OCI-LY3 (cell line): Measurements from ENCODE around the gene POLR2J2.
"Not testable (repeated sequence)": the region's sequence is repeated elsewhere in the genome, so short reads cannot be mapped to it uniquely, and the experiment has no call there.

Experiments used
- H2AFZ ChIP-seq: fragments of 200-600, 300-600 bp; shearing (Covaris generic); 2 replicates; pipeline ENCODE4 v1.6.0; 2014; ENCODE audit warnings: antibody characterized with exemption, low read depth, low read length
- H3K27ac ChIP-seq: fragments of 200-600, 300-600 bp; sonication (generic); 2 replicates; pipeline ENCODE4 v1.5.1; 2014; ENCODE audit warnings: mild to moderate bottlenecking, low read length, moderate library complexity, mixed read lengths
- H3K27me3 ChIP-seq: fragments of 200-600, 300-600 bp; sonication (generic); 2 replicates; pipeline ENCODE4 v1.6.1; 2014; ENCODE audit warnings: low read depth, low read length, mixed read lengths
- H3K36me3 ChIP-seq: fragments of 200-600, 300-600 bp; sonication (generic); replicated peaks from 2 replicates; pipeline ENCODE3; 2014; ENCODE audit warnings: low read depth, low read length, mixed read lengths
- H3K4me1 ChIP-seq: fragments of 300-600, 200-600 bp; sonication (generic); 2 replicates; pipeline ENCODE4 v1.6.1; 2014; ENCODE audit warnings: low read length, mixed read lengths
- H3K4me2 ChIP-seq: fragments of 200-600, 300-600 bp; sonication (generic); 2 replicates; pipeline ENCODE4 v1.6.1; 2014; ENCODE audit warnings: low read length, mixed read lengths
- H3K4me3 ChIP-seq: fragments of 300-600, 200-600 bp; sonication (generic); 2 replicates; pipeline ENCODE4 v1.5.1; 2014; ENCODE audit warnings: antibody characterized with exemption, mild to moderate bottlenecking, low read length, moderate library complexity
- H3K79me2 ChIP-seq: fragments of 300-600, 200-600 bp; shearing (Covaris generic); 2 replicates; pipeline ENCODE4 v1.6.1; 2014; ENCODE audit warnings: mild to moderate bottlenecking, low read length, mixed read lengths
- H3K9ac ChIP-seq: fragments of 300-600, 200-600 bp; shearing (Covaris generic); 2 replicates; pipeline ENCODE4 v1.6.0; 2014; ENCODE audit warnings: mild to moderate bottlenecking, low read length, moderate library complexity
- H3K9me3 ChIP-seq: fragments of 200-600, 300-600 bp; shearing (Covaris generic); 2 replicates; pipeline ENCODE4 v1.6.1; 2014; ENCODE audit warnings: low read length, mixed read lengths; ENCODE audit not compliant: insufficient read depth
- H4K20me1 ChIP-seq: fragments of 200-600, 300-600 bp; sonication (generic); 2 replicates; pipeline ENCODE4 v1.6.1; 2016; ENCODE audit warnings: low read length, mixed read lengths; ENCODE audit not compliant: insufficient read depth

POLR2J2 gene

DNA sequence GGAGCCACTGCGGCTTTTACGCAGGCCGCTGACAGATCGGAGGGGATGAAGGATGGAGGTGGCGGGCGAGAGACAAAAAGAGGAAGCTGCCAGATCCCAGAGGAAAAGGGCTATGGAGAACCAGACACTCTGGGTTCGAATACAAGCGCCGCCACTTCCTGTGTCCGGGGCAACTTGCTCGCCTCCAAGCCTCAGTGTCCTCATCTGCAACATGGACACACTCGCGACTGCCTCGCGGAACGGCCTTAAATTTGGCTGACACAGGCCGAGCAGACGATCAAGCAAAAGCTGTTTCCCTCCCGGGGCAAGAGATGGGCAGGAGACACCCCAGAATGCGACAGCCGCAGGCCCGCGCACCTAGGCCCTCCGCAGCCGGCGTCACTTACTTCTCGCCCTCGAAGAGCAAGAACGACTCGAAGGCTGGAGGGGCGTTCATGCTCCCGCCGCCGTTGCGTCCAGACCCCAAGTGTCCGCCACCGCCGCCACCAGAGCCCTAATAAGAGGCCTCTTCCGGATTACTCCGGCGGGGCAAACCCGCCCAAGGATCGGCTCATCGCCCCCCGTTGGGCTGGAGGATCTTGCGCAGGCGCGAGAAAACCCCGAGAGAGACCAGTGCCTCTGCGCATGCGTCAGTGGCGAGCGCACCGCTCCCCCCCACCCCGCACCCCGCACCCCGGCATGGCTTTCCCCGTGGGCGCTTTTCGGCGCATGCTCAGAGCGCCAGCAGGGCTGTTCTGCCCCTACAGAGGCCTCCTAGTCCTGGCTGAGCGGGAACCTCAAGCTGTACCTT is at the start of gene POLR2J2:
TSS of gene POLR2J2 (minus strand) at position 498 of the 790 bp plus-strand sequence. CDS start at position 436, 62 bp downstream.
- Histone ChIP-seq H3K4me3 (peak within 1 kb of the TSS; percentile 64), H3K9ac (peak within 1 kb of the TSS; percentile 30; the same call in 1 of the 2 replicates)
- H3K79me2 ChIP-seq, H3K9me3 ChIP-seq, H3K27me3 ChIP-seq, H3K36me3 ChIP-seq, H3K4me2 ChIP-seq, H4K20me1 ChIP-seq, H3K27ac ChIP-seq, H3K4me1 ChIP-seq, H2AFZ ChIP-seq: not testable (repeated sequence)

DNA sequence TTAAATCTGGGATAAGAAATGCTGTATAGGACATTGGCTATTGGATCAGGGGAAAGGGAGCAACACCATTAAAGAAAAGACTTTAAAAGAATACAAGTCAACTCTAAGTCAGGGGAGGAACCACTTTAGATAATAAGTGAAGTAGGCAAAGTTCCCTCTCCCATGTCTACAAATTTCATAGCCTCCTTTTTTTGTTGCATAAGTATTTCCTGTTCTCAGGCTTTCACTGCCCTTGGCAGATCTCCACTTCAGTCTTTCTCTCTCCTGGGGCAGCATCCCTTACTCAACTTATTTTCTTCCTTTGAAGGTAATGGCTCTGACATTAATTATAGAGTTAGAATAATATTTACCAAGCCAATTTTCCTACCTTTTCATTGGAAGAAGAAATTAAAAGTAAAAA is 47.0 kb upstream of the POLR2J2 start:
- not testable (repeated sequence) for H3K4me2 ChIP-seq

DNA sequence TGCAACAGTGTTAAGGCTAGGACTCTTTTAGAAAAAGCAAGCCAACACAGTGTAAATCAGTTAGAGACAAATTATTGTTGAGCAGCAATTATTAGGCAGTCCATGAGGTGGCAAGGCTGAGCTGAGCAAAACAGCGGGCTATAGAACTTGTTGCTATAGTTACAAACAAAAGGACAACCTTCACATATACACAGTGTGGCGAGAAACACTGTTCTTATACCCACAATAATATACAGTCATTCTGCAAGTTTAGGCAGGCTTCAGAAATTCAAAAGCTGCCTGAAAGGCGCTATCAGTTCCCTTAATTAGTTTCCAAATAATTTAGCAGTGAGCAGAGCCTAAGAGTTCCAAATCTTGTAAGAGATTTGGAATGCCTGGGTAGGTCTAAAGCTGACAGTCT is 44.3 kb upstream of the POLR2J2 start:
- H3K4me3 ChIP-seq, H3K36me3 ChIP-seq: not testable (repeated sequence)

More for the DNA sequence above, 47.0 kb upstream of the POLR2J2 start:
- H3K27ac ChIP-seq, H3K9ac ChIP-seq, H3K27me3 ChIP-seq, H4K20me1 ChIP-seq, H3K9me3 ChIP-seq, H3K79me2 ChIP-seq, H3K36me3 ChIP-seq, H3K4me3 ChIP-seq, H2AFZ ChIP-seq: not testable (repeated sequence)
- peaks cover 20% of the 10 kb centered on the region for H3K4me1 ChIP-seq

DNA sequence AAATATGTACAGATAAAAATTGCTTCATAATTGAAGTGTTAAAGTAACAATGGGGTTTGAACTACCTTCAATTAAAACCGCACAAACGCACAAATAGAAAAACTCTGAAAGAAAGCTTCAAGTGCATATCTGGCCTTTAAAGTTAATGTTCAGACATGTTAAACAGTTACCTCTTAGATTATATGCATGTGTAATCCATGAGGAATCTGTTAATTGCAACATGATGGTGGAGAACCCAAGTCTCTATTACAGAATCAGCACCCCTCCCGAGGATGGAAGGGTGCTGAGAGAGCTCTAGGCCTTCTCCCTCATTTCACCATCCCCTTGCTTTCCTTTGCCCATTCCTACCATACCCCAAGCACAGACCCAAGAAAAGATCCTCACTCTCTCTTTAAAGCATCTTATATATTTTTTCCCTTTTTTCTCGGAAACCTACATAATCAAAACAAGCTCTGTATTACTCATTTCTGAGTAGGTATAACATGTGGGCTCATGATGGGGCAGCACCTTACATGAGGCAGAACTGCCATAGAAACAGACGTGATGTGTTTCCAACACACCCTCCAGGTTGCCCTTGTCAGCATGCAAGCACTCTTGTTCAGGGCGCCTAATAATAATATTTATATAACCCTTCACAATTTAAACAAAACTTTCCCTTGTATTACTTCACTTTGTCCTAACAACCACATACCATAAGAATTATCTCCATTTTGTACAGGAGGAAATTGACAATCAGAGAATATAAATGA is 43.5 kb upstream of the POLR2J2 start:
- H3K79me2 ChIP-seq, H3K36me3 ChIP-seq, H4K20me1 ChIP-seq, H3K27me3 ChIP-seq, H3K27ac ChIP-seq, H3K4me3 ChIP-seq, H3K9ac ChIP-seq, H3K9me3 ChIP-seq, H2AFZ ChIP-seq: not testable (repeated sequence)
- Histone ChIP-seq H3K4me2 (peak overlapping the region; percentile 56), H3K4me1 (peaks cover 28% of the 10 kb centered on the region)

More for the DNA sequence above, 44.3 kb upstream of the POLR2J2 start:
- H4K20me1 ChIP-seq, H3K9ac ChIP-seq, H3K9me3 ChIP-seq, H2AFZ ChIP-seq, H3K79me2 ChIP-seq, H3K27me3 ChIP-seq, H3K27ac ChIP-seq: not testable (repeated sequence)
- H3K4me2 ChIP-seq, result peak overlapping the region; percentile 56
- peaks cover 28% of the 10 kb centered on the region for H3K4me1 ChIP-seq

DNA sequence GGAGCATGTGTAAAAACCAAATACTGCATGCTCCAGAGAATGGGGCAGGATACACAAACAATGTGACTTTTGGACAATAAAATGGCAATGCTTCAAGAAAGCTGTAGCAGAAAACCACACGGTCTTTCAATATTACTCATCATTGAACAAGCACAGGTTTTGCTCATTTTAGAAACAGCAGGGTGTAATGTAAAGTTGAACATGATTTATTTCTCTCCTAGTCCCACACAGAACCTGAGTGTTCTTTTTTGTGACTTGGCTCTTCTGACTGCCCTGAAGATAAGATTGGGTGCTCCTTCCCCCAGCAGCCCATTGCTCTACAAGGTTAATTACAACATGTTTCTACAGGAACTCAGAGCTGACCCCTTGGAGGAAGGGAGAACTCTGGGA is 42.2 kb upstream of the POLR2J2 start:
- H3K27ac ChIP-seq, result peak overlapping the region; percentile 22
- H3K9me3 ChIP-seq, H3K36me3 ChIP-seq, H2AFZ ChIP-seq, H3K9ac ChIP-seq, H4K20me1 ChIP-seq, H3K27me3 ChIP-seq, H3K79me2 ChIP-seq: not testable (repeated sequence)
- peak overlapping the region; percentile 76 for H3K4me2 ChIP-seq
- peaks cover 28% of the 10 kb centered on the region for H3K4me1 ChIP-seq
- peak overlapping the region; percentile 59 for H3K4me3 ChIP-seq

DNA sequence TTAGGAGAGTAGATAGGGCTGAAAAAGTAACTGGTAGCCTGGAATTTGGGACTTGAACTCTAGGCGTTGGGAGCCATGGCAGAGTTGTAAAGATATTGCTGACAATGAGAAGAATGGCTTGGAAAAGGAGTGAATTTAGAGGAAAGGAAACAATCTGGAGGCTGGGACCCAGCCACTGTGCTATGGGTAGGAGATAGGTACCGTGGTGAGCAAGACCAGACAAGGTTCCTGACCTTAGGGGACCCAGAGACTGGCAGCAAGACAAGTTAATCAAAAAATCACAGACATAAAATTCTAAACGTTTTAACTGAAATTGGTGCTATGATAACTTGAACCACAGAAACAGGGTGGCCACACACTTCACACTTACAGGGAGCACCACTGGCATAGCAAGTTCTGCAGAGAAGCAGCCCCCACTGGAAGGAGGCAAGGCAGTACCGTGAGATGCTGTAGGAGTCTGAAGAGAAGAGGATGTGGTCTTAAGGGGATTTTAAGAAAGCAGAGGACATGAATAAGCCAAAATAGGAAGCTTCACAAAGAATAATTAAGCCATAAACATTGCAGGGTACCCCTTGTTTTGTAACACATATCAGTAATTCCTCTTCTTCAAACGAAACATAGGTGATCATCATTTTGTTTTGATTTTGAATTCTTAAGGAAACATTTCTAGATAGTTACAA is 41.7 kb upstream of the POLR2J2 start:
- H2AFZ ChIP-seq, H3K27me3 ChIP-seq: not testable (repeated sequence)
- peak overlapping the region; percentile 76 for H3K4me2 ChIP-seq

DNA sequence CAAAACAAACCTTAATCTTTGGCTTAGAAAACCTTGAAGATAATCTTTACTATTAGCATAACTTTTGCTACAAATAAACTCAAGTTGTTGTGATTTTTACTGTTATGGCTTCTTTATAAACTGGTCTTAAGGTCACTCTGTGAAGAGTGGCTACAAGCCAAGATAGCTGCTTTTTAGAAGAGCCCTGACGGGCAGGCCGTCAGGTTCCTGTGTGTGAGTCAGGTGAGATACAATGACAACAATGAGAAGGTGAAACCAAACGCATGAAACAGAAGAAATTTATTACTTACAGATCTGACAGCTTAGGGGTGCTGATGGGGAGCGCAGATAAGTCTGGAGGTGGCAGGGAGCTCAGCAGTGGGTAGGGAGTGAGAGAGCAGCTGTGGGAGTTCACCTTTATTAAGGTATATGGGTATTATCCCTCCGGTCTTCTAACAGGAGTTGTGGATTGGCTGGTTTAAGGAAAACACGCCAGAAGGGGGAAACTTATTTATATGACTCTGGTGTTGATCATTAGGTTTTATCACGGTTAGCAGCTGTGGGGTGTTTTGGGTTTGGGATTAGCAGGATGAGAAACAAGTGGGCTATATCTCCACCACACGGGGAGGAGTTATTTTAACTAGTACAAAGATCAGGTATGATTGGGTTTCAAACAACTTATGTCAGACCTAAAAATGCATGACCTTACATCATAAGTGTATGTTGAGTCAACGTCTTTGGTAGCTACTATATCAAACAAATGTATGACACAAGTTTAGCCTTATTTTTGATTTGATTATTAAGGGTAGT is 27.7 kb upstream of the POLR2J2 start:
- not testable (repeated sequence) for H3K79me2 ChIP-seq, H3K9me3 ChIP-seq, H3K9ac ChIP-seq, H3K4me2 ChIP-seq, H3K27ac ChIP-seq, H3K27me3 ChIP-seq, H3K36me3 ChIP-seq, H3K4me3 ChIP-seq, H4K20me1 ChIP-seq, H2AFZ ChIP-seq
- H3K4me1 ChIP-seq, result peaks cover 11% of the 10 kb centered on the region

More for the DNA sequence above, 41.7 kb upstream of the POLR2J2 start:
- Histone ChIP-seq H3K4me3 (peak overlapping the region; percentile 59), H3K4me1 (peaks cover 28% of the 10 kb centered on the region), H3K27ac (peak overlapping the region; percentile 22)
- not testable (repeated sequence) for H3K9me3 ChIP-seq, H3K36me3 ChIP-seq, H4K20me1 ChIP-seq, H3K79me2 ChIP-seq, H3K9ac ChIP-seq

DNA sequence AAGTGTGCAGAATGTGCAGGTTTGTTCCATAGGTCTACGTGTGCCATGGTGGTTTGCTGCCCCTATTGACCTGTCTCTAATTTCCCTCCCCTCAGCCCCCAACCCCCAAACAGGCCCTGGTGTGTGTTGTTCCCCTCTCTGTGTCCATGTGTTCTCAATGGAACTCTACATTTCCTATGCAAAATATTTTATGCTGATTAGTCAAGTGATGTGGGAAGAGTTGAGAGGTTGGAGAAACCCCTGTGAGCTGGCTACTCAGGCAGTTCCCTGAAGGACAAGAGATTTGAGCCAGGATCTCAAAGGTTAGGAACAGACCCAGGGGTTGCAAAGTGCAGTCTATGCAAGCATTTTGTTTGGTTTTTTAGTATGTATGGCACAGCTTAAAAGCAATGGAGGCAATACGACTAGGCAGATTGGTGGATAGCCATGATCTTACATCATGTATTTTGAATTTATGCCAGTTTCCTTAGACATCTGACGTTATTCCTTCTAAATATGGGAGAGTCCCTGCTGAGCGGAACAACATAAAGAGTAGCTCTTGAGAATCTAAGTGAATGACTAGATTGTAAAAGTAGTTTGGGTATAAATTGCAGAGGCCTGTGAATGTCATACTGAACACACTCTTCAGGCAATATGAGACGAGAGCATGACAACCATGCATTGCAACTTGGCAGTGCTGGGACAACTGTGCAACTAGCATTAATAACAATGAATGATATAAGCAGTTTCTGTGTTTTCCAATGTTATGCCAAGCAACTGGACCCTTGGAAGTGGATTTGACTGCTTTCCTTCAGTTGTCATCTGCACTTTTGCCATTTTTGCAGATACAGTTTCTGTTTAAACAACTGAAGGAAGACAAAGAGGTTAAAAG is 26.4 kb upstream of the POLR2J2 start:
- not testable (repeated sequence) for H3K79me2 ChIP-seq, H2AFZ ChIP-seq, H3K36me3 ChIP-seq, H3K9ac ChIP-seq, H3K4me3 ChIP-seq, H3K27ac ChIP-seq, H3K9me3 ChIP-seq, H4K20me1 ChIP-seq, H3K4me2 ChIP-seq, H3K27me3 ChIP-seq
- peaks cover 11% of the 10 kb centered on the region for H3K4me1 ChIP-seq
